ENCODE results near the gene QSOX2. TPM values are rescaled to one million over a fixed set of nuclear protein-coding genes. Genes with fewer than 3 reads are reported as not detected.

Gene QSOX2
- total and polyA plus RNA-seq, 12 donors, result 4.6 to 9.1 (median 7.7) TPM

GRCh38 chr9:136243631-136244030 is 2.0 kb downstream of the QSOX2 start:
- WGBS, 2 donors, result 82 to 83% methylated on average over 4 of the region's 4 CpGs
- no peaks in the 10 kb centered on the region for H3K27me3 ChIP-seq
- DNase-seq (no peak), ATAC-seq (no peak)
- intact Hi-C loops (cut with DNase I), result loop anchor here in 1 of 10 donors (10.0 kb wide), 1 partner anchor 259 kb away; no protein-coding TSS in a partner anchor
- TF ChIP-seq, protein P1, sequence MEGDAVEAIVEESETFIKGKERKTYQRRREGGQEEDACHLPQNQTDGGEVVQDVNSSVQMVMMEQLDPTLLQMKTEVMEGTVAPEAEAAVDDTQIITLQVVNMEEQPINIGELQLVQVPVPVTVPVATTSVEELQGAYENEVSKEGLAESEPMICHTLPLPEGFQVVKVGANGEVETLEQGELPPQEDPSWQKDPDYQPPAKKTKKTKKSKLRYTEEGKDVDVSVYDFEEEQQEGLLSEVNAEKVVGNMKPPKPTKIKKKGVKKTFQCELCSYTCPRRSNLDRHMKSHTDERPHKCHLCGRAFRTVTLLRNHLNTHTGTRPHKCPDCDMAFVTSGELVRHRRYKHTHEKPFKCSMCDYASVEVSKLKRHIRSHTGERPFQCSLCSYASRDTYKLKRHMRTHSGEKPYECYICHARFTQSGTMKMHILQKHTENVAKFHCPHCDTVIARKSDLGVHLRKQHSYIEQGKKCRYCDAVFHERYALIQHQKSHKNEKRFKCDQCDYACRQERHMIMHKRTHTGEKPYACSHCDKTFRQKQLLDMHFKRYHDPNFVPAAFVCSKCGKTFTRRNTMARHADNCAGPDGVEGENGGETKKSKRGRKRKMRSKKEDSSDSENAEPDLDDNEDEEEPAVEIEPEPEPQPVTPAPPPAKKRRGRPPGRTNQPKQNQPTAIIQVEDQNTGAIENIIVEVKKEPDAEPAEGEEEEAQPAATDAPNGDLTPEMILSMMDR (IDR thresholded peaks at IDR 0.05), result no peak
- no peaks in the 10 kb centered on the region for H3K36me3 ChIP-seq
- no peak overlapping the region for H3K4me3 ChIP-seq
- H3K27ac ChIP-seq, result peak overlapping the region in 1 of 10 donors; percentile 29
- peaks cover 10 to 68% (median 47%) of the 10 kb centered on the region in 9 donors for H3K4me1 ChIP-seq
- no peaks in the 10 kb centered on the region for H3K9me3 ChIP-seq

GRCh38 chr9:136242918-136243525 is 2.6 kb downstream of the QSOX2 start:
- DNase-seq (no peak), ATAC-seq (no peak)
- Histone ChIP-seq H3K9me3 (no peaks in the 10 kb centered on the region), H3K36me3 (no peaks in the 10 kb centered on the region), H3K4me1 (peaks cover 10 to 74% (median 53%) of the 10 kb centered on the region in 9 donors), H3K4me3 (no peak overlapping the region), H3K27ac (peak overlapping the region in 1 of 10 donors; percentile 29), H3K27me3 (no peaks in the 10 kb centered on the region)
- intact Hi-C loops (cut with DNase I), result loop anchor here in 1 of 10 donors (10.0 kb wide), 1 partner anchor 258 kb away; no protein-coding TSS in a partner anchor
- WGBS, 2 donors, result 62 to 64% methylated on average over 6 of the region's 6 CpGs
- TF ChIP-seq, protein P1 (IDR thresholded peaks at IDR 0.05), result no peak

DNA sequence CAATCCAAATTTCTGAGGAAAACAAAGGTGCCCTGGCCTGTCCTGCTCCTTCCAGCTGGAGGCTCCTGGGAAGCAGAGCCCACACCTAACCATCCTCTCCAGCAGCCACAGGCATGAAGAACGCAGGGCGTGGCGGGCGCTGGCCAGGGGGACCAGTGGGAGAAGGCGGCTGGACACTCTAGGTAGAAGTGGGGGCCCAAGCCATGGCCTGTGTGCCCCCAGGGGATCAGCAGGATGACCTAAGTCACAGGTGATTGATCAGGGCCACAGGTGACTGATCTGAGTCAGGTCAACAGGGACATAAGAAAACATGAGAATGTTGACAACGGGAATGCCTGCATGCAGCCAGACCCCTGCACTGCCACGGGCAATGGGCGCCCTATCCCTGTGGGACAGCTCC is 3.4 kb downstream of the QSOX2 start:
- intact Hi-C loops (cut with DNase I), result loop anchor here in 1 of 10 donors (10.0 kb wide), 1 partner anchor 257 kb away; no protein-coding TSS in a partner anchor
- no peak overlapping the region for H3K4me3 ChIP-seq
- ATAC-seq (no peak), DNase-seq (no peak)
- H3K4me1 ChIP-seq, result peaks cover 10 to 77% (median 55%) of the 10 kb centered on the region in 9 donors
- H3K27me3 ChIP-seq, result no peaks in the 10 kb centered on the region
- TF ChIP-seq, protein P1 (IDR thresholded peaks at IDR 0.05), result no peak
- 89 to 92% methylated on average over 8 of the region's 8 CpGs for WGBS, 2 donors
- H3K36me3 ChIP-seq, result no peaks in the 10 kb centered on the region
- no peaks in the 10 kb centered on the region for H3K9me3 ChIP-seq
- H3K27ac ChIP-seq, result peak overlapping the region in 1 of 10 donors; percentile 22

GRCh38 chr9:136241542-136241941 is 4.1 kb downstream of the QSOX2 start:
- intact Hi-C loops (cut with DNase I), result loop anchor here in 1 of 10 donors (10.0 kb wide), 1 partner anchor 257 kb away; no protein-coding TSS in a partner anchor
- H3K27ac ChIP-seq, result no peak overlapping the region
- H3K4me3 ChIP-seq, result no peak overlapping the region
- H3K9me3 ChIP-seq, result no peaks in the 10 kb centered on the region
- H3K36me3 ChIP-seq, result peaks cover 0 to 3% (median 0%) of the 10 kb centered on the region in 9 donors
- DNase-seq, result no peak
- TF ChIP-seq, protein P1 (IDR thresholded peaks at IDR 0.05), result no peak
- no peaks in the 10 kb centered on the region for H3K27me3 ChIP-seq
- H3K4me1 ChIP-seq, result peaks cover 10 to 77% (median 55%) of the 10 kb centered on the region in 9 donors
- WGBS, 2 donors, result 95 to 97% methylated on average over 13 of the region's 13 CpGs
- no peak for ATAC-seq
